HepG2 (cell line): ENCODE data around the gene INHA. TPM values are rescaled to one million over a fixed set of nuclear protein-coding genes. Genes with fewer than 3 reads are reported as not detected.

Experiments
- CEBPG ChIP-seq: IDR thresholded peaks from 2 replicates; pipeline ENCODE4 v1.6.1; 2016
- CTCF ChIP-seq: sonication (generic); formaldehyde crosslinking; IDR thresholded peaks from 2 replicates; pipeline ENCODE4 v1.5.0; 2020; ENCODE audit warnings: mild to moderate bottlenecking, missing genetic modification reagents, moderate library complexity
- HMGXB4 ChIP-seq, 2 experiments: sonication (generic) in 1 of 2; formaldehyde crosslinking in 1 of 2; IDR thresholded peaks; 2 replicates each; pipeline versions ENCODE4 v1.4.0 to v1.6.1; 2018 to 2020; ENCODE audit warnings: missing genetic modification reagents in 2 of 2, borderline replicate concordance in 1 of 2, low read depth in 1 of 2, mild to moderate bottlenecking in 1 of 2, missing biosample characterization in 1 of 2
- NCOA1 ChIP-seq: sonication (generic); formaldehyde crosslinking; IDR thresholded peaks from 2 replicates; pipeline ENCODE4 v1.9.0; 2021; ENCODE audit warnings: missing genetic modification reagents
- NR2C2 ChIP-seq: sonication (generic); formaldehyde crosslinking; IDR thresholded peaks from 2 replicates; pipeline ENCODE4 v1.4.0; 2020; ENCODE audit warnings: missing genetic modification reagents, mild to moderate bottlenecking, moderate library complexity, borderline replicate concordance
- PHF5A ChIP-seq: IDR thresholded peaks from one replicate; pipeline ENCODE4 v1.6.1; 2018; ENCODE audit warnings: low read depth, missing genetic modification reagents; ENCODE audit not compliant: unreplicated experiment
- PRMT3 ChIP-seq: sonication (generic); formaldehyde crosslinking; IDR thresholded peaks from 2 replicates; pipeline ENCODE4 v1.8.1; 2022; ENCODE audit warnings: low read depth, mild to moderate bottlenecking, moderate library complexity, missing genetic modification reagents, borderline replicate concordance
- ZBTB4 ChIP-seq: sonication (generic); formaldehyde crosslinking; IDR thresholded peaks from 2 replicates; pipeline ENCODE4 v1.4.0; 2020; ENCODE audit warnings: missing genetic modification reagents, mild to moderate bottlenecking, borderline replicate concordance
- ZFP37 ChIP-seq: sonication (generic); formaldehyde crosslinking; IDR thresholded peaks from 2 replicates; pipeline ENCODE4 v1.4.0; 2020; ENCODE audit warnings: missing genetic modification reagents, borderline replicate concordance
- ZNF17 ChIP-seq: sonication (generic); formaldehyde crosslinking; IDR thresholded peaks from 2 replicates; pipeline ENCODE4 v1.5.0; 2020; ENCODE audit warnings: mild to moderate bottlenecking, missing genetic modification reagents
- ZNF256 ChIP-seq: sonication (generic); formaldehyde crosslinking; conservative IDR thresholded peaks from 2 replicates; pipeline ENCODE4 v1.4.0; 2020; ENCODE audit warnings: missing genetic modification reagents
- ZNF296 ChIP-seq: sonication (generic); formaldehyde crosslinking; conservative IDR thresholded peaks from 2 replicates; pipeline ENCODE4 v1.5.0; 2020; ENCODE audit warnings: mild to moderate bottlenecking, missing genetic modification reagents
- ZNF512B ChIP-seq: sonication (generic); formaldehyde crosslinking; IDR thresholded peaks from 2 replicates; pipeline ENCODE4 v1.5.1; 2020; ENCODE audit warnings: missing genetic modification reagents, mild to moderate bottlenecking, borderline replicate concordance
- ZNF709 ChIP-seq: sonication (generic); formaldehyde crosslinking; IDR thresholded peaks from 2 replicates; pipeline ENCODE4 v1.5.0; 2020; ENCODE audit warnings: mild to moderate bottlenecking, missing genetic modification reagents
- ZNF766 ChIP-seq: sonication (generic); formaldehyde crosslinking; IDR thresholded peaks from 2 replicates; pipeline ENCODE4 v1.5.0; 2020; ENCODE audit warnings: missing genetic modification reagents, borderline replicate concordance
- polyA plus RNA-seq, 8 experiments: library from polyadenylated mRNA; depleted of rRNA in 3 of 8; stranded (reverse) in 7 of 8; unstranded in 1 of 8; fragments of >200 nt; fragmentation: Illumina TruSeq in 4 of 8; extraction: Trizol in 4 of 8; gene quantifications; 2 replicates each; pipeline versions ENCODE4 v1.2.1 to v1.2.3, GENCODE V29; 2011 to 2016; ENCODE audit warnings: low read depth in 4 of 8, missing spikeins in 1 of 8, mixed read lengths in 1 of 8; ENCODE audit not compliant: insufficient read depth in 1 of 8
- total RNA-seq, 5 experiments: library from RNA; depleted of rRNA; stranded (reverse); fragments of >200 nt; fragmentation: Illumina TruSeq; extraction: Trizol; gene quantifications; 2 replicates each; pipeline ENCODE4 v1.2.3, GENCODE V29; 2016; ENCODE audit warnings: low read depth in 1 of 5
- TF ChIP-seq, protein P1 (sequence below): sonication (generic); formaldehyde crosslinking; IDR thresholded peaks from 2 replicates; pipeline ENCODE4 v1.4.0; 2020; ENCODE audit warnings: low read depth, mild to moderate bottlenecking, missing genetic modification reagents

Gene INHA
- total and polyA plus RNA-seq, 2 of the 13 experiments (the other 11 are each of a cell fraction or from before 2014, with no cell fraction given): 4.1 to 15.2 TPM

GRCh38 chr2:219561179-219562048 lies 10.7 kb upstream of the INHA start (continued):
- TF ChIP-seq ZBTB4 (CRISPR knock-in tag): peak; percentile 26; the same call in 1 of the 2 replicates
- TF ChIP-seq ZNF512B (CRISPR knock-in tag): peak; percentile 42; the same call in 1 of the 2 replicates
- TF ChIP-seq, protein P1, sequence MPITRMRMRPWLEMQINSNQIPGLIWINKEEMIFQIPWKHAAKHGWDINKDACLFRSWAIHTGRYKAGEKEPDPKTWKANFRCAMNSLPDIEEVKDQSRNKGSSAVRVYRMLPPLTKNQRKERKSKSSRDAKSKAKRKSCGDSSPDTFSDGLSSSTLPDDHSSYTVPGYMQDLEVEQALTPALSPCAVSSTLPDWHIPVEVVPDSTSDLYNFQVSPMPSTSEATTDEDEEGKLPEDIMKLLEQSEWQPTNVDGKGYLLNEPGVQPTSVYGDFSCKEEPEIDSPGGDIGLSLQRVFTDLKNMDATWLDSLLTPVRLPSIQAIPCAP (CRISPR knock-in tag): no peak
- TF ChIP-seq NR2C2 (CRISPR knock-in tag): no peak
- no peak for TF ChIP-seq ZNF256 (CRISPR knock-in tag)
- TF ChIP-seq CEBPG: no peak
- TF ChIP-seq HMGXB4 (CRISPR knock-in tag; IDR thresholded peaks at IDR 0.05; ENCODE audit: borderline replicate concordance in 1 of 2, low read depth in 1 of 2): 0 out of 4 replicates have a peak, but pooled peaks of 1 of the 2 experiments have one; percentile 18
- TF ChIP-seq ZNF17: no peak
- TF ChIP-seq NCOA1: peak; percentile 81; the same call in 1 of the 2 replicates
- TF ChIP-seq ZNF296: 0 out of 2 replicates have a peak, but pooled peaks have one; percentile 76
- peak; percentile 61 for TF ChIP-seq CTCF (CRISPR knock-in tag)
- TF ChIP-seq ZFP37: no peak; the same call in 1 of the 2 replicates
- no peak for TF ChIP-seq ZNF766 (CRISPR knock-in tag)
- TF ChIP-seq PHF5A (CRISPR knock-in tag): peak; percentile 48
- 0 out of 2 replicates have a peak, but pooled peaks have one; percentile 66 for TF ChIP-seq ZNF709 (CRISPR knock-in tag)
- TF ChIP-seq PRMT3 (CRISPR knock-in tag): no peak
